ENCODE data around the gene GALNT17.
A peak's percentile ranks its signal among the peaks of the same experiment; 100 is the strongest.

GALNT17 gene

GRCh38 chr7:71130031-71130679 is 1.8 kb upstream of the GALNT17 start:
- Histone ChIP-seq H3K9me3 (ENCODE audit: control extremely low read depth in 1 of 5, control insufficient read depth in 4 of 5, insufficient read depth in 2 of 5, low read depth in 1 of 5, low read length in 4 of 5) (no peaks in the 10 kb centered on the region), H3K4me1 (ENCODE audit: control extremely low read depth in 1 of 4, control insufficient read depth in 4 of 4, insufficient read depth in 4 of 4, low read length in 3 of 4) (peaks cover 0 to 20% (median 12%) of the 10 kb centered on the region in 4 experiments), H3K4me3 (ENCODE audit: control insufficient read depth in 1 of 7, extremely low read depth in 1 of 7, insufficient read depth in 4 of 7, low read depth in 2 of 7, low read length in 6 of 7) (no peak overlapping the region), H3K27ac (ENCODE audit: insufficient read depth in 1 of 2, low read depth in 1 of 2, low read length in 2 of 2, poor library complexity in 1 of 2, severe bottlenecking in 2 of 2) (no peak overlapping the region), H3K36me3 (ENCODE audit: control insufficient read depth in 4 of 4, insufficient read depth in 4 of 4, low read length in 3 of 4) (no peaks in the 10 kb centered on the region), H3K27me3 (replicated peaks in 2 of 5; ENCODE audit: control insufficient read depth in 4 of 5, insufficient read depth in 5 of 5, low read length in 4 of 5) (peaks cover 5 to 63% (median 32%) of the 10 kb centered on the region in 5 experiments)
- no peak for DNase-seq
- 37% methylated on average over 2 of the region's 5 CpGs for WGBS (ENCODE audit: insufficient coverage)
- ChIA-PET CTCF (no interaction called here), POLR2A (no interaction called here)

- Histone ChIP-seq H3K4me1 (ENCODE audit: control extremely low read depth in 1 of 4, control insufficient read depth in 4 of 4, insufficient read depth in 4 of 4, low read length in 3 of 4) (peaks cover 0 to 20% (median 12%) of the 10 kb centered on the region in 4 experiments), H3K36me3 (ENCODE audit: control insufficient read depth in 4 of 4, insufficient read depth in 4 of 4, low read length in 3 of 4) (no peaks in the 10 kb centered on the region), H3K4me3 (ENCODE audit: control insufficient read depth in 1 of 7, extremely low read depth in 1 of 7, insufficient read depth in 4 of 7, low read depth in 2 of 7, low read length in 6 of 7) (peak overlapping the region in 6 of 7 experiments; percentile 34 to 67 (median 56)), H3K9me3 (ENCODE audit: control extremely low read depth in 1 of 5, control insufficient read depth in 4 of 5, insufficient read depth in 2 of 5, low read depth in 1 of 5, low read length in 4 of 5) (no peaks in the 10 kb centered on the region), H3K27ac (ENCODE audit: insufficient read depth in 1 of 2, low read depth in 1 of 2, low read length in 2 of 2, poor library complexity in 1 of 2, severe bottlenecking in 2 of 2) (no peak overlapping the region), H3K27me3 (replicated peaks in 2 of 5; ENCODE audit: control insufficient read depth in 4 of 5, insufficient read depth in 5 of 5, low read length in 4 of 5) (peaks cover 5 to 68% (median 32%) of the 10 kb centered on the region in 5 experiments)
- ChIA-PET POLR2A (no interaction called here), CTCF (no interaction called here)
- WGBS (ENCODE audit: insufficient coverage) = under 1% methylated on average over 104 of the region's 113 CpGs
- peak; percentile 21 to 46 (median 28) for DNase-seq
Observed at GRCh38 chr7:71131256-71132126, 453 bp upstream of the GALNT17 start.

GRCh38 chr7:71132377-71133231 is 660 bp downstream of the GALNT17 start:
- POLR2A ChIA-PET = no interaction called here

GRCh38 chr7:71133232-71133622 is 1.3 kb downstream of the GALNT17 start:
- Histone ChIP-seq H3K27ac (ENCODE audit: insufficient read depth in 1 of 2, low read depth in 1 of 2, low read length in 2 of 2, poor library complexity in 1 of 2, severe bottlenecking in 2 of 2) (no peak overlapping the region), H3K9me3 (ENCODE audit: control extremely low read depth in 1 of 5, control insufficient read depth in 4 of 5, insufficient read depth in 2 of 5, low read depth in 1 of 5, low read length in 4 of 5) (no peaks in the 10 kb centered on the region), H3K27me3 (replicated peaks in 2 of 5; ENCODE audit: control insufficient read depth in 4 of 5, insufficient read depth in 5 of 5, low read length in 4 of 5) (peaks cover 3 to 68% (median 32%) of the 10 kb centered on the region in 5 experiments), H3K4me1 (ENCODE audit: control extremely low read depth in 1 of 4, control insufficient read depth in 4 of 4, insufficient read depth in 4 of 4, low read length in 3 of 4) (peaks cover 0 to 20% (median 12%) of the 10 kb centered on the region in 4 experiments), H3K36me3 (ENCODE audit: control insufficient read depth in 4 of 4, insufficient read depth in 4 of 4, low read length in 3 of 4) (no peaks in the 10 kb centered on the region), H3K4me3 (ENCODE audit: control insufficient read depth in 1 of 7, extremely low read depth in 1 of 7, insufficient read depth in 4 of 7, low read depth in 2 of 7, low read length in 6 of 7) (no peak overlapping the region)
- DNase-seq = no peak
- CTCF ChIA-PET = no interaction called here
- POLR2A ChIA-PET = no interaction called here
- WGBS (ENCODE audit: insufficient coverage) = 11% methylated on average over 16 of the region's 17 CpGs

More at GRCh38 chr7:71132377-71133231, 660 bp downstream of the GALNT17 start:
- CTCF ChIA-PET = no interaction called here
- WGBS (ENCODE audit: insufficient coverage) = 1% methylated on average over 81 of the region's 88 CpGs
- peak overlapping the region in 3 of 7 experiments; percentile 60 to 67 (median 61) for H3K4me3 ChIP-seq (ENCODE audit: control insufficient read depth in 1 of 7, extremely low read depth in 1 of 7, insufficient read depth in 4 of 7, low read depth in 2 of 7, low read length in 6 of 7)
- no peak overlapping the region for H3K27ac ChIP-seq (ENCODE audit: insufficient read depth in 1 of 2, low read depth in 1 of 2, low read length in 2 of 2, poor library complexity in 1 of 2, severe bottlenecking in 2 of 2)
- DNase-seq = peak in 2 of 3 donors; percentile 4 to 19
- H3K27me3 ChIP-seq (replicated peaks in 2 of 5; ENCODE audit: control insufficient read depth in 4 of 5, insufficient read depth in 5 of 5, low read length in 4 of 5) = peaks cover 3 to 68% (median 32%) of the 10 kb centered on the region in 5 experiments
- peaks cover 0 to 20% (median 12%) of the 10 kb centered on the region in 4 experiments for H3K4me1 ChIP-seq (ENCODE audit: control extremely low read depth in 1 of 4, control insufficient read depth in 4 of 4, insufficient read depth in 4 of 4, low read length in 3 of 4)
- no peaks in the 10 kb centered on the region for H3K36me3 ChIP-seq (ENCODE audit: control insufficient read depth in 4 of 4, insufficient read depth in 4 of 4, low read length in 3 of 4)
- H3K9me3 ChIP-seq (ENCODE audit: control extremely low read depth in 1 of 5, control insufficient read depth in 4 of 5, insufficient read depth in 2 of 5, low read depth in 1 of 5, low read length in 4 of 5) = no peaks in the 10 kb centered on the region

GRCh38 chr7:71133856-71134255 is 1.9 kb downstream of the GALNT17 start:
- no peaks in the 10 kb centered on the region for H3K36me3 ChIP-seq (ENCODE audit: control insufficient read depth in 4 of 4, insufficient read depth in 4 of 4, low read length in 3 of 4)
- H3K4me3 ChIP-seq (ENCODE audit: control insufficient read depth in 1 of 7, extremely low read depth in 1 of 7, insufficient read depth in 4 of 7, low read depth in 2 of 7, low read length in 6 of 7) = no peak overlapping the region
- 83% methylated on average over 10 of the region's 11 CpGs for WGBS (ENCODE audit: insufficient coverage)
- DNase-seq = no peak
- H3K9me3 ChIP-seq (ENCODE audit: control extremely low read depth in 1 of 5, control insufficient read depth in 4 of 5, insufficient read depth in 2 of 5, low read depth in 1 of 5, low read length in 4 of 5) = no peaks in the 10 kb centered on the region
- H3K27me3 ChIP-seq (replicated peaks in 2 of 5; ENCODE audit: control insufficient read depth in 4 of 5, insufficient read depth in 5 of 5, low read length in 4 of 5) = peaks cover 3 to 66% (median 32%) of the 10 kb centered on the region in 5 experiments
- ChIA-PET POLR2A (no interaction called here), CTCF (no interaction called here)
- no peak overlapping the region for H3K27ac ChIP-seq (ENCODE audit: insufficient read depth in 1 of 2, low read depth in 1 of 2, low read length in 2 of 2, poor library complexity in 1 of 2, severe bottlenecking in 2 of 2)
- peaks cover 0 to 20% (median 12%) of the 10 kb centered on the region in 4 experiments for H3K4me1 ChIP-seq (ENCODE audit: control extremely low read depth in 1 of 4, control insufficient read depth in 4 of 4, insufficient read depth in 4 of 4, low read length in 3 of 4)

GRCh38 chr7:71135116-71135515 is 3.2 kb downstream of the GALNT17 start:
- CTCF ChIA-PET = no interaction called here
- POLR2A ChIA-PET = no interaction called here
- Histone ChIP-seq H3K36me3 (ENCODE audit: control insufficient read depth in 4 of 4, insufficient read depth in 4 of 4, low read length in 3 of 4) (no peaks in the 10 kb centered on the region), H3K4me1 (ENCODE audit: control extremely low read depth in 1 of 4, control insufficient read depth in 4 of 4, insufficient read depth in 4 of 4, low read length in 3 of 4) (peaks cover 0 to 20% (median 12%) of the 10 kb centered on the region in 4 experiments), H3K27me3 (replicated peaks in 2 of 5; ENCODE audit: control insufficient read depth in 4 of 5, insufficient read depth in 5 of 5, low read length in 4 of 5) (peaks cover 0 to 53% (median 23%) of the 10 kb centered on the region in 5 experiments), H3K4me3 (ENCODE audit: control insufficient read depth in 1 of 7, extremely low read depth in 1 of 7, insufficient read depth in 4 of 7, low read depth in 2 of 7, low read length in 6 of 7) (no peak overlapping the region), H3K9me3 (ENCODE audit: control extremely low read depth in 1 of 5, control insufficient read depth in 4 of 5, insufficient read depth in 2 of 5, low read depth in 1 of 5, low read length in 4 of 5) (no peaks in the 10 kb centered on the region), H3K27ac (ENCODE audit: insufficient read depth in 1 of 2, low read depth in 1 of 2, low read length in 2 of 2, poor library complexity in 1 of 2, severe bottlenecking in 2 of 2) (no peak overlapping the region)
- no peak for DNase-seq
- WGBS (ENCODE audit: insufficient coverage) = 86% methylated on average over 3 of the region's 4 CpGs

All from common myeloid progenitor, CD34-positive (primary cell).